ENCODE results near the gene DNAJB14.

DNA sequence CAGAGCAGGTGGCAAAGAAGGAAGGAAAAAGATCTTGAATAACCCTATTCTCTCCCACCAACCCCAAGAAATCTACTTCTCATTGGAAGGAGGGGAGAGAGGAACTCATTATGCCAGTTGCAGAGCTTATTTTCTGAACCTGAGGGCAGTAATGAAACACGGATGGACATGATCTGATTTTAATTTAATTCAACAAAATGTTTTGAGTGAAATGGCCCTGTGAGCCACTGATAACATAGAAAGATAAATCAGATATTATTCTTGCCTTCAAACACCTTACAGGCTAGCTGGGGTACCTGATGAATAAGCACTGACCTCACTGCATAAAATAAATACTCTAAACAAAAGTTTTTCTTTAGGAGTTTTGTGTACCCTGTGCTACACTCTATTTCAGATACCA, 99.5 kb downstream of the DNAJB14 start:
- TF ChIP-seq, protein P1, sequence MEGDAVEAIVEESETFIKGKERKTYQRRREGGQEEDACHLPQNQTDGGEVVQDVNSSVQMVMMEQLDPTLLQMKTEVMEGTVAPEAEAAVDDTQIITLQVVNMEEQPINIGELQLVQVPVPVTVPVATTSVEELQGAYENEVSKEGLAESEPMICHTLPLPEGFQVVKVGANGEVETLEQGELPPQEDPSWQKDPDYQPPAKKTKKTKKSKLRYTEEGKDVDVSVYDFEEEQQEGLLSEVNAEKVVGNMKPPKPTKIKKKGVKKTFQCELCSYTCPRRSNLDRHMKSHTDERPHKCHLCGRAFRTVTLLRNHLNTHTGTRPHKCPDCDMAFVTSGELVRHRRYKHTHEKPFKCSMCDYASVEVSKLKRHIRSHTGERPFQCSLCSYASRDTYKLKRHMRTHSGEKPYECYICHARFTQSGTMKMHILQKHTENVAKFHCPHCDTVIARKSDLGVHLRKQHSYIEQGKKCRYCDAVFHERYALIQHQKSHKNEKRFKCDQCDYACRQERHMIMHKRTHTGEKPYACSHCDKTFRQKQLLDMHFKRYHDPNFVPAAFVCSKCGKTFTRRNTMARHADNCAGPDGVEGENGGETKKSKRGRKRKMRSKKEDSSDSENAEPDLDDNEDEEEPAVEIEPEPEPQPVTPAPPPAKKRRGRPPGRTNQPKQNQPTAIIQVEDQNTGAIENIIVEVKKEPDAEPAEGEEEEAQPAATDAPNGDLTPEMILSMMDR (IDR thresholded peaks at IDR 0.05), result no peak
- no peak for TF ChIP-seq POLR2A (IDR thresholded peaks at IDR 0.05)
